Measurements from ENCODE around the gene MYH11. TPM values are rescaled to one million over a fixed set of nuclear protein-coding genes. Genes with fewer than 3 reads are reported as not detected.

Gene MYH11
- total and polyA plus RNA-seq, 2 experiments from 2014 or later = 1.6 to 5.9 TPM

DNA sequence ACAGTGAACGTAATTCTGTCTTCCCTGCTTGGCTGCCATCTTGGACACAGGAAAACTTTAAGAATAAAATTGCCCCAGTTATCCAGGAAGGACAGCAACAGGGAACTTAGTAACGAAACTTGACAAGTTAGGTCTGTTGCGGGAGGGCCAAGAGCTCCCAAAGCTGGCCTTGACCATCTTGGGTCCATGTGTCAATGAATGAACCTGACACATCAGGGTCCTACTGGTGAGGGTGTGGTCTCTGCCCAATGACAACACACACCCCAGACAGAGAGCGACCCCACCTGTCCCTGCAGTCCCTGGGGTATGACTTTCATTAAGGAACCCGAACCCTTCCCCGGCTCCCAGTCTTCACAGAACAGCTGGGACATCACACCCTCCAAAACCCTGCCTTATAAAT lies 110.5 kb downstream of the MYH11 start (continued):
- TF ChIP-seq ZNF462 (CRISPR knock-in tag; IDR thresholded peaks at IDR 0.05) (no peak), POLR2AphosphoS5 (IDR thresholded peaks at IDR 0.05; ENCODE audit: low read depth) (no peak), JUNB (IDR thresholded peaks at IDR 0.05; ENCODE audit: unreplicated experiment) (no peak), EZH2 (IDR thresholded peaks at IDR 0.05; ENCODE audit: low read depth, unreplicated experiment) (no peak), STAT1 (IDR thresholded peaks at IDR 0.05; ENCODE audit: unreplicated experiment) (no peak)
- TF ChIP-seq, protein P1, sequence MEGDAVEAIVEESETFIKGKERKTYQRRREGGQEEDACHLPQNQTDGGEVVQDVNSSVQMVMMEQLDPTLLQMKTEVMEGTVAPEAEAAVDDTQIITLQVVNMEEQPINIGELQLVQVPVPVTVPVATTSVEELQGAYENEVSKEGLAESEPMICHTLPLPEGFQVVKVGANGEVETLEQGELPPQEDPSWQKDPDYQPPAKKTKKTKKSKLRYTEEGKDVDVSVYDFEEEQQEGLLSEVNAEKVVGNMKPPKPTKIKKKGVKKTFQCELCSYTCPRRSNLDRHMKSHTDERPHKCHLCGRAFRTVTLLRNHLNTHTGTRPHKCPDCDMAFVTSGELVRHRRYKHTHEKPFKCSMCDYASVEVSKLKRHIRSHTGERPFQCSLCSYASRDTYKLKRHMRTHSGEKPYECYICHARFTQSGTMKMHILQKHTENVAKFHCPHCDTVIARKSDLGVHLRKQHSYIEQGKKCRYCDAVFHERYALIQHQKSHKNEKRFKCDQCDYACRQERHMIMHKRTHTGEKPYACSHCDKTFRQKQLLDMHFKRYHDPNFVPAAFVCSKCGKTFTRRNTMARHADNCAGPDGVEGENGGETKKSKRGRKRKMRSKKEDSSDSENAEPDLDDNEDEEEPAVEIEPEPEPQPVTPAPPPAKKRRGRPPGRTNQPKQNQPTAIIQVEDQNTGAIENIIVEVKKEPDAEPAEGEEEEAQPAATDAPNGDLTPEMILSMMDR (conservative IDR thresholded peaks at IDR 0.05; ENCODE audit: low read depth in 2 of 2) = no peak

- H3K4me2 ChIP-seq = no peak overlapping the region
- H3K27me3 ChIP-seq (ENCODE audit: insufficient read depth) = no peaks in the 10 kb centered on the region
- H3K27ac Mint-ChIP-seq = no peak overlapping the region
- no peak overlapping the region for H2AFZ ChIP-seq
- no peaks in the 10 kb centered on the region for H3K36me3 ChIP-seq (ENCODE audit: insufficient read depth)
- H3F3A ChIP-seq (replicated peaks; ENCODE audit: low read depth) = no peaks in the 10 kb centered on the region
- H3K4me3 ChIP-seq = no peak overlapping the region
- H3K27ac ChIP-seq (ENCODE audit: low read depth) = no peak overlapping the region
- no peaks in the 10 kb centered on the region for H3K36me3 Mint-ChIP-seq (ENCODE audit: low read depth)
- peaks cover 3% of the 10 kb centered on the region for H3K27me3 Mint-ChIP-seq (ENCODE audit: insufficient read depth, low read depth, poor library complexity)
- no peak for ATAC-seq
- no peaks in the 10 kb centered on the region for H3K9me3 Mint-ChIP-seq
- no peaks in the 10 kb centered on the region for H3K4me1 ChIP-seq (ENCODE audit: insufficient read depth)
- DNase-seq (ENCODE audit: low spot score) = no peak
- H4K20me1 ChIP-seq (replicated peaks; ENCODE audit: insufficient read depth) = no peaks in the 10 kb centered on the region
- no peaks in the 10 kb centered on the region for H3K79me2 ChIP-seq (replicated peaks; ENCODE audit: insufficient read depth)
- H3K4me1 Mint-ChIP-seq = no peaks in the 10 kb centered on the region
- no peaks in the 10 kb centered on the region for H3K9me2 ChIP-seq (ENCODE audit: insufficient read depth)
- no peak overlapping the region for H3K4me3 Mint-ChIP-seq
- TF ChIP-seq POLR2AphosphoS5 (IDR thresholded peaks at IDR 0.05; ENCODE audit: low read depth) (no peak), EZH2phosphoT487 (IDR thresholded peaks at IDR 0.05; ENCODE audit: unreplicated experiment) (no peak), ZNF331 (CRISPR knock-in tag; IDR thresholded peaks at IDR 0.05; ENCODE audit: low read depth) (no peak), JUNB (IDR thresholded peaks at IDR 0.05; ENCODE audit: unreplicated experiment) (no peak), NANOG (IDR thresholded peaks at IDR 0.05; ENCODE audit: borderline replicate concordance) (no peak), STAT1 (IDR thresholded peaks at IDR 0.05; ENCODE audit: unreplicated experiment) (no peak), ETS1 (IDR thresholded peaks at IDR 0.05) (no peak), CREB1 (CRISPR knock-in tag; IDR thresholded peaks at IDR 0.05; ENCODE audit: low read depth) (no peak), ZNF114 (CRISPR knock-in tag; IDR thresholded peaks at IDR 0.05) (no peak)
- TF ChIP-seq, protein P2, sequence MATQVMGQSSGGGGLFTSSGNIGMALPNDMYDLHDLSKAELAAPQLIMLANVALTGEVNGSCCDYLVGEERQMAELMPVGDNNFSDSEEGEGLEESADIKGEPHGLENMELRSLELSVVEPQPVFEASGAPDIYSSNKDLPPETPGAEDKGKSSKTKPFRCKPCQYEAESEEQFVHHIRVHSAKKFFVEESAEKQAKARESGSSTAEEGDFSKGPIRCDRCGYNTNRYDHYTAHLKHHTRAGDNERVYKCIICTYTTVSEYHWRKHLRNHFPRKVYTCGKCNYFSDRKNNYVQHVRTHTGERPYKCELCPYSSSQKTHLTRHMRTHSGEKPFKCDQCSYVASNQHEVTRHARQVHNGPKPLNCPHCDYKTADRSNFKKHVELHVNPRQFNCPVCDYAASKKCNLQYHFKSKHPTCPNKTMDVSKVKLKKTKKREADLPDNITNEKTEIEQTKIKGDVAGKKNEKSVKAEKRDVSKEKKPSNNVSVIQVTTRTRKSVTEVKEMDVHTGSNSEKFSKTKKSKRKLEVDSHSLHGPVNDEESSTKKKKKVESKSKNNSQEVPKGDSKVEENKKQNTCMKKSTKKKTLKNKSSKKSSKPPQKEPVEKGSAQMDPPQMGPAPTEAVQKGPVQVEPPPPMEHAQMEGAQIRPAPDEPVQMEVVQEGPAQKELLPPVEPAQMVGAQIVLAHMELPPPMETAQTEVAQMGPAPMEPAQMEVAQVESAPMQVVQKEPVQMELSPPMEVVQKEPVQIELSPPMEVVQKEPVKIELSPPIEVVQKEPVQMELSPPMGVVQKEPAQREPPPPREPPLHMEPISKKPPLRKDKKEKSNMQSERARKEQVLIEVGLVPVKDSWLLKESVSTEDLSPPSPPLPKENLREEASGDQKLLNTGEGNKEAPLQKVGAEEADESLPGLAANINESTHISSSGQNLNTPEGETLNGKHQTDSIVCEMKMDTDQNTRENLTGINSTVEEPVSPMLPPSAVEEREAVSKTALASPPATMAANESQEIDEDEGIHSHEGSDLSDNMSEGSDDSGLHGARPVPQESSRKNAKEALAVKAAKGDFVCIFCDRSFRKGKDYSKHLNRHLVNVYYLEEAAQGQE (IDR thresholded peaks at IDR 0.05; ENCODE audit: unreplicated experiment) = no peak
Observed at GRCh38 chr16:15743657-15744056, 113.2 kb downstream of the MYH11 start.
